Hepatocyte (in vitro differentiated cells): ENCODE data around the gene UAP1.

Experiments used
- CTCF ChIP-seq: fragments of 200-600 bp; sonication (generic); IDR thresholded peaks from 2 replicates; pipeline ENCODE4 v1.5.1; 2016; ENCODE audit warnings: antibody characterized with exemption, mild to moderate bottlenecking; ENCODE audit not compliant: poor library complexity
- EZH2 ChIP-seq: fragments of 200-600 bp; sonication (generic); IDR thresholded peaks from 2 replicates; pipeline ENCODE4 v1.6.1; 2016; ENCODE audit warnings: antibody characterized with exemption, mild to moderate bottlenecking, borderline replicate concordance
- EZH2phosphoT487 ChIP-seq: fragments of 200-600 bp; sonication (generic); IDR thresholded peaks from one replicate; pipeline ENCODE4 v1.6.1; 2018; ENCODE audit warnings: antibody characterized with exemption, mild to moderate bottlenecking, low read depth, moderate library complexity; ENCODE audit not compliant: unreplicated experiment, severe bottlenecking

GRCh38 chr1:162617513-162617912, 56.0 kb downstream of the UAP1 start:
- TF ChIP-seq CTCF, result no peak
- no peak for TF ChIP-seq EZH2
- no peak for TF ChIP-seq EZH2phosphoT487
